Body of pancreas (tissue), 4 donors: Measurements from ENCODE around the gene GTPBP4. TPM values are rescaled to one million over a fixed set of nuclear protein-coding genes. Genes with fewer than 3 reads are reported as not detected.
A peak's percentile ranks its signal among the peaks of the same experiment; 100 is the strongest.

Experiments used
- ATAC-seq: fragments of 150-250 bp; one replicate; pipeline ENCODE4 v1.9.1; 2016
- DNase-seq, 4 donors: peaks; one replicate each; pipeline ENCODE4 v3.0.0-alpha.2; 2019
- H3K27ac ChIP-seq, 4 donors: fragments of 200-600 bp; sonication (generic); 1 replicate in 3 of 4; 2 replicates in 1 of 4; pipeline versions ENCODE4 v1.5.1 to v1.6.1; 2016 to 2019; ENCODE audit warnings: mild to moderate bottlenecking in 1 of 4, mixed read lengths in 1 of 4, moderate library complexity in 1 of 4
- H3K27me3 ChIP-seq, 2 donors: fragments of 200-600 bp; sonication (generic); one replicate each; pipeline ENCODE4 v1.6.0; 2016; ENCODE audit warnings: mild to moderate bottlenecking in 1 of 2
- H3K36me3 ChIP-seq, 2 donors: fragments of 200-600 bp; sonication (generic); replicated peaks in 1 of 2; 2 replicates each; pipeline ENCODE4 v1.5.1; 2016; ENCODE audit warnings: low read depth in 2 of 2; ENCODE audit not compliant: insufficient read depth in 1 of 2
- H3K4me1 ChIP-seq: fragments of 200-600 bp; sonication (generic); one replicate; pipeline ENCODE4 v1.6.0; 2016
- H3K4me3 ChIP-seq, 2 donors: fragments of 200-600 bp; sonication (generic); 1 replicate in 1 of 2; 2 replicates in 1 of 2; pipeline ENCODE4 v1.5.1; 2016 to 2019
- H3K9me3 ChIP-seq, 3 donors: fragments of 200-600 bp; sonication (generic); 1 replicate in 2 of 3; 2 replicates in 1 of 3; pipeline ENCODE4 v1.5.1; 2016
- CTCF ChIP-seq, 7 experiments: fragments of 450-650 bp in 4 of 7; fragments of 200-600 bp in 3 of 7; sonication (generic) in 3 of 7; IDR thresholded peaks; one replicate each; pipeline ENCODE4 v1.5.1; 2016 to 2019; ENCODE audit warnings: antibody characterized with exemption in 7 of 7
- POLR2A ChIP-seq, 3 donors: fragments of 450-650 bp; IDR thresholded peaks; one replicate each; pipeline ENCODE4 v1.6.1; 2016; ENCODE audit warnings: antibody characterized with exemption in 3 of 3, mild to moderate bottlenecking in 2 of 3
- WGBS, 2 donors: methylation state at CpG; one replicate each; pipeline ENCODE4 v1.1.5; 2017; 5-methylcytosine and 5-hydroxymethylcytosine counted together
- intact Hi-C: fragments of 100-400 bp; cut with DNase I; formaldehyde crosslinking; loops from one replicate; pipeline ENCODE4 v1.15.1; 2023
- total RNA-seq, 2 donors: library from RNA; depleted of rRNA; stranded (reverse); fragments of >200 nt; gene quantifications; one replicate each; pipeline ENCODE4 v1.1.0, GENCODE V29; 2016

Gene GTPBP4
- total RNA-seq, 2 donors from 2014 or later = 8.3 to 20.4 TPM

GRCh38 chr10:953836-954235 is 34.4 kb upstream of the GTPBP4 start:
- DNase-seq (no peak), ATAC-seq (no peak)
- no peaks in the 10 kb centered on the region for H3K27me3 ChIP-seq
- 78 to 82% methylated on average over 7 to 11 of the region's 11 CpGs for WGBS, 2 donors
- H3K4me3 ChIP-seq = no peak overlapping the region
- H3K27ac ChIP-seq = no peak overlapping the region
- no peaks in the 10 kb centered on the region for H3K4me1 ChIP-seq
- no peaks in the 10 kb centered on the region for H3K36me3 ChIP-seq
- no peaks in the 10 kb centered on the region for H3K9me3 ChIP-seq
- TF ChIP-seq CTCF (IDR thresholded peaks at IDR 0.05) (no peak), POLR2A (IDR thresholded peaks at IDR 0.05) (no peak)
- intact Hi-C loops = no loop called here

- H3K27ac ChIP-seq = no peak overlapping the region
- H3K27me3 ChIP-seq = no peaks in the 10 kb centered on the region
- intact Hi-C loops = no loop called here
- no peak for DNase-seq
- 83 to 88% methylated on average over 21 of the region's 21 CpGs for WGBS, 2 donors
- no peaks in the 10 kb centered on the region for H3K36me3 ChIP-seq
- H3K4me1 ChIP-seq = no peaks in the 10 kb centered on the region
- no peak for TF ChIP-seq CTCF (IDR thresholded peaks at IDR 0.05)
- TF ChIP-seq POLR2A (IDR thresholded peaks at IDR 0.05) = no peak
- no peak for ATAC-seq
- no peaks in the 10 kb centered on the region for H3K9me3 ChIP-seq
- H3K4me3 ChIP-seq = no peak overlapping the region
Observed at GRCh38 chr10:954396-954795, 33.8 kb upstream of the GTPBP4 start.

- intact Hi-C loops = no loop called here
- peak overlapping the region in 1 of 4 donors; percentile 30 for H3K27ac ChIP-seq
- ATAC-seq (peak; percentile 18), DNase-seq (no peak)
- H3K9me3 ChIP-seq = no peaks in the 10 kb centered on the region
- no peaks in the 10 kb centered on the region for H3K4me1 ChIP-seq
- H3K36me3 ChIP-seq = no peaks in the 10 kb centered on the region
- no peak for TF ChIP-seq POLR2A (IDR thresholded peaks at IDR 0.05)
- TF ChIP-seq CTCF (IDR thresholded peaks at IDR 0.05) = no peak
- 28 to 41% methylated on average over 13 of the region's 13 CpGs for WGBS, 2 donors
- no peak overlapping the region for H3K4me3 ChIP-seq
- no peaks in the 10 kb centered on the region for H3K27me3 ChIP-seq
Observed at GRCh38 chr10:955127-955819, 33.0 kb upstream of the GTPBP4 start.

GRCh38 chr10:955820-956217 is 32.4 kb upstream of the GTPBP4 start:
- no peak for DNase-seq
- Histone ChIP-seq H3K36me3 (no peaks in the 10 kb centered on the region), H3K4me1 (no peaks in the 10 kb centered on the region), H3K9me3 (no peaks in the 10 kb centered on the region), H3K27me3 (no peaks in the 10 kb centered on the region), H3K4me3 (no peak overlapping the region), H3K27ac (peak overlapping the region in 1 of 4 donors; percentile 30)
- TF ChIP-seq POLR2A (IDR thresholded peaks at IDR 0.05) (no peak), CTCF (IDR thresholded peaks at IDR 0.05) (no peak)
- 71 to 78% methylated on average over 7 to 9 of the region's 9 CpGs for WGBS, 2 donors
- ATAC-seq = no peak
- intact Hi-C loops = no loop called here

GRCh38 chr10:958106-958505 is 30.1 kb upstream of the GTPBP4 start:
- Histone ChIP-seq H3K4me1 (no peaks in the 10 kb centered on the region), H3K27ac (no peak overlapping the region), H3K9me3 (no peaks in the 10 kb centered on the region), H3K27me3 (no peaks in the 10 kb centered on the region), H3K36me3 (no peaks in the 10 kb centered on the region), H3K4me3 (no peak overlapping the region)
- DNase-seq = no peak
- TF ChIP-seq CTCF (IDR thresholded peaks at IDR 0.05) = no peak
- no peak for TF ChIP-seq POLR2A (IDR thresholded peaks at IDR 0.05)
- intact Hi-C loops = no loop called here
- ATAC-seq = no peak
- WGBS, 2 donors = 88 to 92% methylated on average over 5 to 9 of the region's 9 CpGs
